Suprapubic skin (tissue), 4 donors: ENCODE measurements around the gene MPZ. TPM values are rescaled to one million over a fixed set of nuclear protein-coding genes. Genes with fewer than 3 reads are reported as not detected.

Experiments
- DNase-seq, 2 donors: peaks; one replicate each; pipeline ENCODE4 v3.0.0-alpha.2; 2019; ENCODE audit warnings: low spot score in 2 of 2
- H3K27ac ChIP-seq: fragments of 200-600 bp; sonication (generic); one replicate; pipeline ENCODE4 v1.5.1; 2019
- H3K27me3 ChIP-seq: fragments of 200-600 bp; sonication (generic); one replicate; pipeline ENCODE4 v1.5.1; 2019
- H3K36me3 ChIP-seq: fragments of 200-600 bp; sonication (generic); one replicate; pipeline ENCODE4 v1.5.1; 2019
- H3K4me1 ChIP-seq: fragments of 200-600 bp; sonication (generic); one replicate; pipeline ENCODE4 v1.5.1; 2019
- H3K4me3 ChIP-seq: fragments of 200-600 bp; sonication (generic); one replicate; pipeline ENCODE4 v1.5.1; 2019; ENCODE audit warnings: mild to moderate bottlenecking
- H3K9me3 ChIP-seq: fragments of 200-600 bp; sonication (generic); one replicate; pipeline ENCODE4 v1.5.1; 2019
- CTCF ChIP-seq, 2 donors: fragments of 200-600 bp in 1 of 2; fragments of 450-650 bp in 1 of 2; sonication (generic) in 1 of 2; IDR thresholded peaks; one replicate each; pipeline ENCODE4 v1.5.1; 2016 to 2019; ENCODE audit warnings: antibody characterized with exemption in 2 of 2, mild to moderate bottlenecking in 1 of 2, moderate library complexity in 1 of 2
- EP300 ChIP-seq: sonication (generic); formaldehyde crosslinking; IDR thresholded peaks from one replicate; pipeline ENCODE4 v1.6.1; 2017; ENCODE audit warnings: antibody characterized with exemption
- POLR2A ChIP-seq, 2 donors: fragments of 450-650 bp; IDR thresholded peaks; one replicate each; pipeline ENCODE4 v1.6.1; 2017; ENCODE audit warnings: antibody characterized with exemption in 2 of 2, mild to moderate bottlenecking in 2 of 2, moderate library complexity in 2 of 2
- POLR2AphosphoS5 ChIP-seq, 3 donors: sonication (generic); formaldehyde crosslinking; IDR thresholded peaks; one replicate each; pipeline ENCODE4 v1.6.1; 2017; ENCODE audit warnings: antibody characterized with exemption in 3 of 3
- WGBS: methylation state at CpG from one replicate; pipeline ENCODE4 v1.1.5; 2018; 5-methylcytosine and 5-hydroxymethylcytosine counted together
- total RNA-seq, 4 donors: library from RNA; depleted of rRNA; stranded (reverse); fragments of >200 nt; gene quantifications; one replicate each; pipeline ENCODE4 v1.1.0, GENCODE V29; 2016

Gene MPZ
- total RNA-seq, 4 donors from 2014 or later, result 2.0 to 3.9 (median 2.7) TPM

- H3K4me1 ChIP-seq, result peaks cover 3% of the 10 kb centered on the region
- no peak overlapping the region for H3K4me3 ChIP-seq
- H3K27ac ChIP-seq, result no peak overlapping the region
- no peaks in the 10 kb centered on the region for H3K36me3 ChIP-seq
- H3K9me3 ChIP-seq, result no peaks in the 10 kb centered on the region
- WGBS, result 69% methylated on average over 5 of the region's 5 CpGs
- H3K27me3 ChIP-seq, result no peaks in the 10 kb centered on the region
- no peak for TF ChIP-seq POLR2A (IDR thresholded peaks at IDR 0.05)
- TF ChIP-seq POLR2AphosphoS5 (IDR thresholded peaks at IDR 0.05), result no peak
- no peak for TF ChIP-seq CTCF (IDR thresholded peaks at IDR 0.05)
- TF ChIP-seq EP300, result no peak
- no peak for DNase-seq
These were observed 24.2 kb downstream of the MPZ start for GRCh38 chr1:161285521-161285920.

DNA sequence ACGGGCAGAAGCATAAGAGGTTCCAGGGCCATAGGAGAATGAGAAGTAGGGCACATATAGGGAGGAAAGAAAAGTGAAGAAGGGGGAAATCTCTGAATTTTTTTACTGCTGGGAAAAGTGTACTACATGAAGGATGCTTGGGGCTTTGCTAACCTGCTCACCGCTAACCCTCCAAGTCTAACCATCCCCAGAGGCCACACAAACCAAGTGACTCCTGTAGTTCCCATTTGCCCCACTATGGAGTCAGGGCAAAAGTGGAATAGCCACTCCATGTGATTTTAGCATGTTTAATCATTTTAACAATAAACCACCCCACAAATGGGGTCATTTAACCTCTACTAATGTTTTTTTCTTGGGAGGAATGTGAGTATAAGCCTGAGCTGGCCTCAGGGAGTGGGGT, 24.7 kb downstream of the MPZ start:
- TF ChIP-seq EP300 (no peak), POLR2AphosphoS5 (IDR thresholded peaks at IDR 0.05) (no peak), CTCF (IDR thresholded peaks at IDR 0.05) (no peak), POLR2A (IDR thresholded peaks at IDR 0.05) (no peak)

DNA sequence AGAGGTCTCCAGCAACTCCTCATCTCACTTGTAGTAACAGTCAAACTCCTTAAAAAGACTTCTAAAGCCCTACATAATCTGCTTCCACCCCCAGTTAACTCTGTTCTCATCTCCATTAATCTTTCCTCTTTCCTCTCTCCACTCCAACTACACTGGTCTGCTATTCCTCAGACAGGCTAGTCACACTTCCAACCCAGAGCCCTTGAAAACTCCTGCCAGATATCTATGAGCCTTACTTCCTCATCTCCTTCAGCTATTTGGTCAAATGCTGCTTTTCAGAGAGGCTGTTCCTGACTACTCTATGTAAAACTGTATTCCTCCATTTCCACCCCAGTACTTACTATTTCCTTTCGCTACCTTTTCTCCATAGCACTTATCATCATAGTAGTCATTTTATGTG, 26.8 kb downstream of the MPZ start:
- Histone ChIP-seq H3K4me3 (no peak overlapping the region), H3K9me3 (no peaks in the 10 kb centered on the region), H3K4me1 (no peaks in the 10 kb centered on the region), H3K27ac (no peak overlapping the region), H3K27me3 (no peaks in the 10 kb centered on the region), H3K36me3 (no peaks in the 10 kb centered on the region)
- DNase-seq, result no peak
- WGBS, result 94% methylated on average over 1 of the region's 1 CpG
- TF ChIP-seq POLR2AphosphoS5 (IDR thresholded peaks at IDR 0.05), result no peak
- no peak for TF ChIP-seq CTCF (IDR thresholded peaks at IDR 0.05)
- no peak for TF ChIP-seq POLR2A (IDR thresholded peaks at IDR 0.05)
- no peak for TF ChIP-seq EP300

More for the DNA sequence above, 24.7 kb downstream of the MPZ start:
- 93% methylated on average over 2 of the region's 2 CpGs for WGBS
- DNase-seq, result no peak
- Histone ChIP-seq H3K4me3 (no peak overlapping the region), H3K4me1 (peaks cover under 1% of the 10 kb centered on the region), H3K36me3 (no peaks in the 10 kb centered on the region), H3K27ac (no peak overlapping the region), H3K9me3 (no peaks in the 10 kb centered on the region), H3K27me3 (no peaks in the 10 kb centered on the region)

GRCh38 chr1:161274874-161275273, 34.9 kb downstream of the MPZ start:
- TF ChIP-seq EP300, result no peak
- TF ChIP-seq POLR2AphosphoS5 (IDR thresholded peaks at IDR 0.05), result no peak
- no peak for TF ChIP-seq POLR2A (IDR thresholded peaks at IDR 0.05)
- TF ChIP-seq CTCF (IDR thresholded peaks at IDR 0.05), result no peak
- no peaks in the 10 kb centered on the region for H3K36me3 ChIP-seq
- H3K27me3 ChIP-seq, result peaks cover 5% of the 10 kb centered on the region
- no peaks in the 10 kb centered on the region for H3K4me1 ChIP-seq
- DNase-seq, result no peak
- H3K4me3 ChIP-seq, result no peak overlapping the region
- WGBS, result 55% methylated on average over 3 of the region's 3 CpGs
- no peak overlapping the region for H3K27ac ChIP-seq
- no peaks in the 10 kb centered on the region for H3K9me3 ChIP-seq

DNA sequence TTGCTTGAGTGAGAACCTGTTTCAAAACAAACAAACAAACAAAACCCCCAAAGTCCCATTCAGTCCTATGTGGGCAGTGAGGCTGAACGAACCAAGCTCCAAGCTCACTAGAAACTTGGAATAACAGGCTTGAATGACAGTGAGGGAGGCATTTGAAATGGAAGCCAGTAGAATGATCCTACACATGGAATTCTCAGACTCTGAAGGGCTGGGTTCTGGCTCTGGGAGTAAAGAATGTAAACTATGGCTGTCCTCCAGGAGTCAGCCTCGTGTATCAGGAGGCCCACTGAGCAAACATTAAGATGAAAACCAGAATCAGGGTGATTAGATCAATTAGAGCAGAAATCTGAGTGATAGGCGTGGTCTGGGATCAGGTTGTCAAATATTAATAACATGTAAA, 36.4 kb downstream of the MPZ start:
- no peaks in the 10 kb centered on the region for H3K9me3 ChIP-seq
- TF ChIP-seq POLR2A (IDR thresholded peaks at IDR 0.05) (no peak), POLR2AphosphoS5 (IDR thresholded peaks at IDR 0.05) (no peak), CTCF (IDR thresholded peaks at IDR 0.05) (no peak), EP300 (no peak)
- no peak overlapping the region for H3K27ac ChIP-seq
- no peaks in the 10 kb centered on the region for H3K4me1 ChIP-seq
- DNase-seq, result no peak
- no peak overlapping the region for H3K4me3 ChIP-seq
- H3K36me3 ChIP-seq, result no peaks in the 10 kb centered on the region
- 53% methylated on average over 3 of the region's 3 CpGs for WGBS
- H3K27me3 ChIP-seq, result peaks cover 5% of the 10 kb centered on the region
